C4-2B (cell line): ENCODE results near the gene CHST9.

Experiments
- ZFX ChIP-seq: fragments of 450-650 bp; IDR thresholded peaks from 2 replicates; pipeline ENCODE4 v1.6.1; 2017
- TF ChIP-seq, protein P1 (sequence below): fragments of 450-650 bp; conservative IDR thresholded peaks from 2 replicates; pipeline ENCODE4 v1.5.1; 2017; ENCODE audit warnings: mild to moderate bottlenecking

DNA sequence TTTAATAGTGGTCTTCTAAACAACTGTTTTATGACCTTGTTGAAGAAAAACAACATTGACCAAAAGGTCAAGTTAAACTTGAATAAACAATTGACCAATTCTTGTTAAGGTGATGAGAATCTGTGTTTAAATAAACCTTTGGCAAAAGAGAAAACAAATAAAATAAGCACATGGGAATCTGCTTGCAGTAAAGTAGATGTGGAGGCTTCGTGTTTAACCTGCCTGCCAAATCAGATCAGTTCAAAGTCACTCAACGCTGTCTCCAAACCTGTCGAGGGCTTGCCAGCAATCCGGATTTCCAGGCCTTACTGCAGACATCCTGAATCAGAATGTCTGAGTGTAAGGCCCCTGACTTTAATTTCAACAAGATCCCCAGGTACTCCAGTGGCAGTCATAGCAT lies 264.5 kb downstream of the CHST9 start:
- TF ChIP-seq, protein P1, sequence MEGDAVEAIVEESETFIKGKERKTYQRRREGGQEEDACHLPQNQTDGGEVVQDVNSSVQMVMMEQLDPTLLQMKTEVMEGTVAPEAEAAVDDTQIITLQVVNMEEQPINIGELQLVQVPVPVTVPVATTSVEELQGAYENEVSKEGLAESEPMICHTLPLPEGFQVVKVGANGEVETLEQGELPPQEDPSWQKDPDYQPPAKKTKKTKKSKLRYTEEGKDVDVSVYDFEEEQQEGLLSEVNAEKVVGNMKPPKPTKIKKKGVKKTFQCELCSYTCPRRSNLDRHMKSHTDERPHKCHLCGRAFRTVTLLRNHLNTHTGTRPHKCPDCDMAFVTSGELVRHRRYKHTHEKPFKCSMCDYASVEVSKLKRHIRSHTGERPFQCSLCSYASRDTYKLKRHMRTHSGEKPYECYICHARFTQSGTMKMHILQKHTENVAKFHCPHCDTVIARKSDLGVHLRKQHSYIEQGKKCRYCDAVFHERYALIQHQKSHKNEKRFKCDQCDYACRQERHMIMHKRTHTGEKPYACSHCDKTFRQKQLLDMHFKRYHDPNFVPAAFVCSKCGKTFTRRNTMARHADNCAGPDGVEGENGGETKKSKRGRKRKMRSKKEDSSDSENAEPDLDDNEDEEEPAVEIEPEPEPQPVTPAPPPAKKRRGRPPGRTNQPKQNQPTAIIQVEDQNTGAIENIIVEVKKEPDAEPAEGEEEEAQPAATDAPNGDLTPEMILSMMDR, result no peak
- TF ChIP-seq ZFX, result no peak
